HG03196 (cell line): ENCODE data around the gene CCNT1.
"Not testable (repeated sequence)": the region's sequence is repeated elsewhere in the genome, so short reads cannot be mapped to it uniquely, and the experiment has no call there.

Source experiments
- ATAC-seq: cut with Tn5 transposase; IDR thresholded peaks from one replicate; pipeline ENCODE4 v1.9.1; 2021; ENCODE audit not compliant: unreplicated experiment

The CCNT1 gene

GRCh38 chr12:48716493-48717251 lies at the start of gene CCNT1:
CCNT1 (minus strand) TSS chr12:48716707; CDS start chr12:48716675, 32 bp downstream.
- ATAC-seq, result peak; percentile 96

GRCh38 chr12:48765753-48766162 lies 49.3 kb upstream of the CCNT1 start:
- no peak for ATAC-seq

GRCh38 chr12:48764521-48764920 lies 48.0 kb upstream of the CCNT1 start:
- no peak for ATAC-seq

GRCh38 chr12:48758737-48759136 lies 42.2 kb upstream of the CCNT1 start:
- ATAC-seq, result no peak

- ATAC-seq, result no peak
Observed at GRCh38 chr12:48758186-48758585, 41.7 kb upstream of the CCNT1 start.

GRCh38 chr12:48750769-48751356 lies 34.4 kb upstream of the CCNT1 start:
- ATAC-seq, result no peak

GRCh38 chr12:48750215-48750614 lies 33.7 kb upstream of the CCNT1 start:
- ATAC-seq, result no peak

DNA sequence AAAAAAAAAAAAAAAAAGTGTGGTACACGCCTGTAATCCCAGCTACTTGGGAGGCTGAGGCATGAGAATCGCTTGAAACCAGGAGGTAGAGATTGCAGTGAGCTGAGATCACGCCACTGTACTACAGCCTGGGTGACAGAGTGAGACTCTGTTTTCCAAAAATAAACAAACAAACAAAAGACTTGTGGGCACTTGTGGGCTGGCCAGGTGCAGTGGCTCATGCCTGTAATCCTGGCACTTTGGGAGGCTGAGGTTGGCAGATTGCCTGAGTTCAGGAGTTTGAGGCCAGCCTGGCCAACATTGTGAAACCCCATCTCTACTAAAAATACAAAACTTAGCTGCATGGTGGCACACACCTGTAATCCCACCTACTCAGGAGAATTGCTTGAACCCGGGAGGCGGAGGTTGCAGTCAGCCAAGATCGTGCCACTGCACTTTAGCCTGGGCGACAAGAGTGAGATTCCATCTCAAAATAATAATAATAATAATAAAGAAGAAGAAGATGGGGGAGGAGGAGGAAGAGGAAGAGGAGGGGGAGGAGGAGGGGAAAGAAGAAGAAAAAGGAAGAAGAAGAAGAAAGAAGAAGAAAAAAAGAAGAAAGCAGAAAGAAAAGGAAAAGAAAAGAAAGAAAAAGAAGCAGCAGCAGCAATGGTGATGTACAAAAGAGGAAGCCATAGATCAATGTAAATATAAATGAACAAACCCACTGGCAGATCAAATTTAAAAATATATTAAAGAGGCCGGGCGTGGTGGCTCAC lies 27.9 kb upstream of the CCNT1 start:
- no peak for ATAC-seq

GRCh38 chr12:48739618-48740269 lies 23.2 kb upstream of the CCNT1 start:
- ATAC-seq, result no peak

DNA sequence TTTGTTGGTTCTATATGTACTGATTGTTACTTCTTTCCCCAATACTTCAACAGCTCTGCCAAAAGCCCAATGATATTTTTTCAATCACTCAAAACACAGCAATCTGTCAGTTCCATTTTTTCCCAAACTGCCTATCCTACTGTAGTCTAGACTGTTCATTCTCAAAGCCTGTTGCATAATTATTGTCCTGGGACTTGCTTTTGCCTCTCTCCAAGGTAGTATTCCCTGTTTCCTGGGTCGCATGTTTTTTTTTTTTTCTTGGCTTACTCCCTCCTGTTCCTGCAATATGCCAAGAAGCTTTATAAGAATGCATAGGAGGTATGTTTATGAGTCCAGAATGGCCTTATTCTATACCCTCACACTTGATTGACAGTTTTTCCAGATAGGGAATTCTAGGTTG lies 19.9 kb upstream of the CCNT1 start:
- ATAC-seq, result no peak

DNA sequence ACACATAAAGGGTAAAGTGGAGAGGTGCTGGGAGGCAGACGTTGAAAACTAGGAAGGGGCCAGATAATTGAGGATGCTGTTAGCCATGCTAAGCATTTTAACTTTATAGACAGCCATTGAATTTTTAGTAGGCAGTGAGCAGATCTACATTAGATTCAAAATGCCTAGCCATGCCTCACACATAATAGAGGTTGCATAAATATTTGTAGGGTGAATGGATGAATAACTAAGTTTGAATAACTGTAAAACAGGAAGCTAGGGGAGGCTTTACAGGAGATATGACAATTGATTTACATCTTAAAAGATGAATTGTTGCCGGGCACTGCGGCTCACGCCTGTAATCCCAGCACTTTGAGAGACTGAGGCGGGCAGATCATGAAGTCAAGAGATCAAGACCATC lies 12.3 kb upstream of the CCNT1 start:
- ATAC-seq, result no peak

GRCh38 chr12:48720737-48721136 lies 4.2 kb upstream of the CCNT1 start:
- not testable (repeated sequence) for ATAC-seq

DNA sequence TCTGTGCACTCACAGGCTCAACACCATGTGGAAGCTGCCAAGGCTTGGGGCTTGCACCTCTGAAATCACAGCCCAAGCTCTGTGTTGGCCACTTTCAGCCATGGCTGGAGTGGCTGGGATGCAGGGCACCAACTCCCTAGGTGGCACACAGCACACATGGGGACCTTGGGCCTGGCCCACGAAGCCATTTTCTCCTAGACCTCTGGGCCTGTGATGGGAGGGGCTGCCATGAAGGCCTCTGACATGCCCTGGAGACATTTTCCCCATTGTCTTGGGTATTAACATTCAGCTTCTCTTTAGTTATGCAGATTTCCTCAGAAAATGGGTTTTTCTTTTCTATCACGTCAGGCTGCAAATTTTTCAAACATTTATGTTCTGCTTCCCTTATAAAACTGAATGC lies 3.7 kb upstream of the CCNT1 start:
- ATAC-seq, result not testable (repeated sequence)

DNA sequence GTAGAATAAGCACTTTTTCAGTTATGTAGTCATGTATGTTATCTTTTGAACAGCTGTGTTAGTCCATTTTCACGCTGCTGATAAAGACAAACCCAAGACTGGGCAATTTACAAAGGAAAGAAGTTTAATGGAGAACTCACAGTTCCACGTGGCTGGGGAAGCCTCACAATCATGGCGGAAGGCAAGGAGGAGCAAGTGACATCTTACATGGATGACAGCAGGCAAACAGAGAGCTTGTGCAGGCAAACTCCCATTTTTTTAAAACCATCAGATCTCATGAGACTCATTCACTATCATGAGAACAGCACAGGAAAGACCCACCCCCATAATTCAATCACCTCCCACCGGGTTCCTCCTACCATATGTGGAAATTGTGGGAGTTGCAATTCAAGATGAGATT lies 2.5 kb upstream of the CCNT1 start:
- ATAC-seq, result not testable (repeated sequence)

DNA sequence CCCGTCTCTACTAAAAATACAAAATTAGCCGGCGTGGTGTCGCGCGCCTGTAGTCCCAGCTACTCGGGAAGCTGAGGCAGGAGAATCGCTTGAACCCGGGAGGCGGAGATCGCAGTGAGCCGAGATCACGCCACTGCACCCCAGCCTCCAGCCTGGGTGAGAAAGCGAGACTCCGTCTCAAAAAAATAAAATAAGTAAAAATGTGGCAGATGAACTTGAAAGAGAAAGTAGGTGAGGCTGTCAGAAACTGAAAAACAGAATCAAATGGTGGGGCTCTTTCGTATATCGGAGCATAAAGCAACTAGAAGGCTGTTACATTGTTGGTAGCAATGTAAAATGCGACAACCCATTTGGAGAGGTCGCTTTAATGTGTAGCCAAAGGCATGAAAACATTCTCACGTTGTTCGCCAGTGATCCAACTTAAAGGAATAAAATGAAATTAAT lies 767 bp upstream of the CCNT1 start:
- no peak for ATAC-seq

DNA sequence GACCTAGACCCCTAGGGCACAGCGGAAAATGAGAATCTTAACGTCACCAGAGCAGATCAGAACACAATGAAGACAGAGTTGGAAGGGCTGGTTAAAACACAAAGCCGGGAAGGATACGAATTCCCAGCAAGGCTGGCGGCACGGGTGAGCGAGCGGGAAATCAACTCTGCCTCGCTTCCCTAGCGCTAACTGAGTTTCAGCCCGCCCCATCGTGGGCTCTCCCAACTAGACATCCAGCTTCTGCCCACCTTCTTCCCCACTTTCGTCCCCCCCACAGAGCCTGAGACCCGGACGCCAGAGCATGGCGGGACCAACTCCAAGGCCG lies 377 bp downstream of the CCNT1 start:
- no peak for ATAC-seq

DNA sequence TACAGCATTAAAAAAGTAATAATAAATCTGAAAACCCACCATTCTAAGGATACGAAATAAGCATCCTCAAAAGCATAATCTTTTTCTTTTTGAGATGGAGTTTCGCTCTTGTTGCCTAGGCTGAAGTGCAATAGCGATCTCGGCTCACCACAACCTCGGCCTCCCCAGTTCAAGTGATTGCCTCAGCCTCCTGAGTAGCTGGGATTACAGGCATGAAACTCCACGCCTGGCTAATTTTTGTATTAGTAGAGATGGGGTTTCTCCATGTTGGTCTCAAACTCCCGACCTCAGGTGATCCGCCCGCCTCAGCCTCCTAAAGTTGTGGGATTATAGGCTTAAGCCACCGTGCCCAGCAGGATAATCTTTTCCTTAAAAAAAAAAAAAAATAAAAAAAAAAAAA lies 4.3 kb downstream of the CCNT1 start:
- ATAC-seq, result no peak

GRCh38 chr12:48698822-48699221 lies 17.7 kb downstream of the CCNT1 start:
- ATAC-seq, result not testable (repeated sequence)

DNA sequence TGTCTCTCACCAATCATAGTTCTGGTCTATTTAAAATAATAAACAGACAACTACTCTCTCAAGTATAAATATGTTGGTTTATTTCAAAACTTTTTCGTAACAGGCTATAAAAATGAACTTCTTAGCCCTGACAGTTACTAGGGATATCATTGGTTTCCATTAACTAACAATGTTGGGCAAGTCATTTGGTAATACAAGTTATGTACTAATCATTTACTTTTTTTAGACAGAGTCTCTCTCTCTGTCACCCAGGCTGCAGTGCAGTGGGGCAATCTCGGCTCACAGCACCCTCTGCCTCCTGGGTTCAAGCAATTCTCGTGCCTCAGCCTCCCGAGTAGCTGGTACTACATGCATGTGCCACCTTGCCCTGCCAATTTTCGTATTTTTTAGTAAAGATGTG lies 19.9 kb downstream of the CCNT1 start:
- no peak for ATAC-seq

DNA sequence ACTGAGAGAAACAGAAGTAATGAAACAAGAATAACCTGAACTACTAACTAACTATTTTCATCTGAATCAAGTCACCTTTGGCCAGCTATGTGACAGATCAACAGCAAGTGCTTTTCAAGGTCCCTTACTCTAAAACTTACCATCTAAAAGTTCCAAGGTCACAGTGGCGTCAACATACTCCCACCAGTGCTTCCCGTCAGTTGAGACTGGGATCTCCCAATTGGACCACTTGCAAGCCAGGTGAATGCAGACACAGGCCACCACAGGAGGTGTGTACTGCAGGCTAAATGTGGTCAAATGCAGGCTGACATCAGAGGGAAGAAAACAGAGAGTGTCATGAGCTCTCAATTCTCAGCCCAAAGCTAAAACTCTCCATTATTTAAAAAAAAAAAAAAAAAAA lies 20.6 kb downstream of the CCNT1 start:
- ATAC-seq, result no peak

DNA sequence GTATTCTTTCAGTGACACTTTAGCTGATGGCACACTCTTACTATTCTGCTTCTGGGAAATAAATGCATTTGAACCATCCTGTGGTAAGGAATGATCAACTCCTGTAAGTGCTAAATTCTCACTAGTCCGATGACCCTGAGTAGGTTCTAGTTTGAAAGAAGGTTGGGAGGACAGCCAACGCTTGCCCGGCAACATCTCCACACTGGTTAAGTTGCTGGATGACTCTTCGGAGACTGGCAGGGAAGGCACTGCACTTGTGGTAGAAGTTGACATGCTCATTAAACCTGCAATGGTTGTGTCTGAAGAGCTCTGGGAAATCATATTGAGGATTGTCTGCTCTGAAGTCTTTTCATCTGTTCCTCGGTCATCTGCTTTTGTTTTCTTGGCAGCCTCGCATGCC lies 22.5 kb downstream of the CCNT1 start:
- ATAC-seq, result no peak

DNA sequence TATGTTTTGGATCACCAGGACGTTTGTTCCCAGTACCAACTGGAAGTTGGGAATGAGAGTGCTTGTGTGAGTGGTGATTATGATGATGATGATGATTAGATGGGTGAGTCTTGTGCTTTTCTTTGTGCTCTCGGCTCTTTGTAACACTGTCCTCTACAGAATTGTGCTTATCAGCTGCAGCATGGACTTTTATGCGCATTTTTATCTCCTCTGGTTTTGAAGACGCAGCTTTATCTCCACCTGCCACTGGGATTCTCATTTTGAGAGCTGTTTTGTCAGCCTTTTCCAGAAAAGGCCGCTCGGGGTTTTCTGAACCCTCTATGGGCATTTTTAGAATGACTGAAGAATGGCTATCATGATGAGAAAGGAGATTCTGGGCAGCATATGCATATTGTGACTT lies 22.9 kb downstream of the CCNT1 start:
- no peak for ATAC-seq
